ENCODE results near the gene FAM180A. TPM values are rescaled to one million over a fixed set of nuclear protein-coding genes. Genes with fewer than 3 reads are reported as not detected.

Gene FAM180A
- polyA plus RNA-seq, 4 donors = 1.3 TPM; not detected in 3

GRCh38 chr7:135716677-135717238 lies 31.9 kb downstream of the FAM180A start:
- H3K9me3 ChIP-seq (ENCODE audit: control insufficient read depth in 2 of 2, insufficient read depth in 1 of 2, low read depth in 1 of 2, low read length in 1 of 2) = no peaks in the 10 kb centered on the region
- H3K4me3 ChIP-seq (ENCODE audit: low read depth in 1 of 3, low read length in 3 of 3) = no peak overlapping the region
- H3K27ac ChIP-seq (ENCODE audit: low read depth in 1 of 3, low read length in 2 of 3) = no peak overlapping the region
- H3K36me3 ChIP-seq (ENCODE audit: control insufficient read depth in 3 of 3, insufficient read depth in 2 of 3, low read depth in 1 of 3, low read length in 3 of 3) = no peaks in the 10 kb centered on the region
- WGBS, 3 donors = 63 to 69% (median 67%) methylated on average over 9 of the region's 9 CpGs
- FAIRE-seq (no peak), DNase-seq (no peak)
- peaks cover 0 to 12% (median 0%) of the 10 kb centered on the region in 3 donors for H3K27me3 ChIP-seq (ENCODE audit: control insufficient read depth in 3 of 3, insufficient read depth in 3 of 3, low read length in 3 of 3)
- no peaks in the 10 kb centered on the region for H3K4me1 ChIP-seq (ENCODE audit: control insufficient read depth in 3 of 3, insufficient read depth in 2 of 3, low read depth in 1 of 3, low read length in 2 of 3)

DNA sequence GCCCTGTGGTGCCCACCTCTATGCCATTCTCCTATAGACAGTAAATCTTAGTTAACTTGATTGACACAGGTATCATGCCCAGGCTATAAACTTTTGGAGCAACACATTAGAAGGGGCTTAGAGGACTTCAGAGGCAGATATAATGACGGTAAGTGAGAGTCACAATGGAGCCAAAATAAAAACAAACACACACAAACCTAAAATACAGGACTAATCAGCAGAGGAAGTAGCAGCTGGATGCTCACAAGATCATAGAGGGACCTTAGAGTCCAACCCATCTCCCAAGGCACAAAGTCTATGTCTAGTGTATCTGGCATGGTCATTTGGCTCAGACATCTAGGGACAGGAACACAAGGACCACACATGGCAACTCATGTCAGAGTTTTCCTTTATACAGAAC lies 32.9 kb downstream of the FAM180A start:
- H3K9me3 ChIP-seq (ENCODE audit: control insufficient read depth in 2 of 2, insufficient read depth in 1 of 2, low read depth in 1 of 2, low read length in 1 of 2) = no peaks in the 10 kb centered on the region
- no peaks in the 10 kb centered on the region for H3K4me1 ChIP-seq (ENCODE audit: control insufficient read depth in 3 of 3, insufficient read depth in 2 of 3, low read depth in 1 of 3, low read length in 2 of 3)
- H3K4me3 ChIP-seq (ENCODE audit: low read depth in 1 of 3, low read length in 3 of 3) = no peak overlapping the region
- FAIRE-seq (no peak), DNase-seq (no peak)
- peaks cover 0 to 12% (median 0%) of the 10 kb centered on the region in 3 donors for H3K27me3 ChIP-seq (ENCODE audit: control insufficient read depth in 3 of 3, insufficient read depth in 3 of 3, low read length in 3 of 3)
- 60 to 86% (median 80%) methylated on average over 1 of the region's 1 CpG for WGBS, 3 donors
- no peak overlapping the region for H3K27ac ChIP-seq (ENCODE audit: low read depth in 1 of 3, low read length in 2 of 3)
- H3K36me3 ChIP-seq (ENCODE audit: control insufficient read depth in 3 of 3, insufficient read depth in 2 of 3, low read depth in 1 of 3, low read length in 3 of 3) = no peaks in the 10 kb centered on the region

GRCh38 chr7:135715055-135715522 lies 33.5 kb downstream of the FAM180A start:
- no peaks in the 10 kb centered on the region for H3K4me1 ChIP-seq (ENCODE audit: control insufficient read depth in 3 of 3, insufficient read depth in 2 of 3, low read depth in 1 of 3, low read length in 2 of 3)
- H3K4me3 ChIP-seq (ENCODE audit: low read depth in 1 of 3, low read length in 3 of 3) = no peak overlapping the region
- no peak for FAIRE-seq
- H3K27me3 ChIP-seq (ENCODE audit: control insufficient read depth in 3 of 3, insufficient read depth in 3 of 3, low read length in 3 of 3) = peaks cover 0 to 12% (median 0%) of the 10 kb centered on the region in 3 donors
- H3K9me3 ChIP-seq (ENCODE audit: control insufficient read depth in 2 of 2, insufficient read depth in 1 of 2, low read depth in 1 of 2, low read length in 1 of 2) = no peaks in the 10 kb centered on the region
- WGBS, 3 donors = 92 to 95% (median 93%) methylated on average over 5 of the region's 5 CpGs
- H3K36me3 ChIP-seq (ENCODE audit: control insufficient read depth in 3 of 3, insufficient read depth in 2 of 3, low read depth in 1 of 3, low read length in 3 of 3) = no peaks in the 10 kb centered on the region
- DNase-seq = no peak
- no peak overlapping the region for H3K27ac ChIP-seq (ENCODE audit: low read depth in 1 of 3, low read length in 2 of 3)

DNA sequence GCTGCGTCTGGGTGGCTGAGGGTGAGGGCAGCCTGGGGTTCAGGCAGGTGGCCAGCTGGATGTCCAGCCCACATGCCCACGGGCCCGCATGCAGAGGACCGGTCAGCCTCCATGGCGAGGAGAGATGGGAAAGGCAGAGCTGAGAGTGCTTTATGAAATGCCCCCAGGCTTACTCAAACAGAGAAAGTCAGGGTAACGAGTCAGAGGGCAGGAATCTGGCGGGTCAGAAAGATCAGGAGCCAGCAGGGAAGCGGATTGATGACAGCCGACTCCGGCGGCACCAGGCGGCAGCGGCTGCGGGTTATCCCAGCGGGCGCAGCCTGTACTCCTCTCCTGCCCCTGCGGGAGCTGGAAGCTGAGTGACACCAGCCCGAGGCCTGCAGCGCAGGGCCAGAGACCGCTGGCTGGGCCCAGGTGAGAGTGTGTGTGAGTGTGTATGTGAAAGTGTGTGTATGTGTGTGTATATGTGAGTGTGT lies 34.0 kb downstream of the FAM180A start:
- 82 to 86% (median 82%) methylated on average over 20 of the region's 20 CpGs for WGBS, 3 donors
- FAIRE-seq (no peak), DNase-seq (no peak)
- no peaks in the 10 kb centered on the region for H3K4me1 ChIP-seq (ENCODE audit: control insufficient read depth in 3 of 3, insufficient read depth in 2 of 3, low read depth in 1 of 3, low read length in 2 of 3)
- no peak overlapping the region for H3K27ac ChIP-seq (ENCODE audit: low read depth in 1 of 3, low read length in 2 of 3)
- H3K36me3 ChIP-seq (ENCODE audit: control insufficient read depth in 3 of 3, insufficient read depth in 2 of 3, low read depth in 1 of 3, low read length in 3 of 3) = no peaks in the 10 kb centered on the region
- H3K27me3 ChIP-seq (ENCODE audit: control insufficient read depth in 3 of 3, insufficient read depth in 3 of 3, low read length in 3 of 3) = peaks cover 0 to 12% (median 0%) of the 10 kb centered on the region in 3 donors
- H3K4me3 ChIP-seq (ENCODE audit: low read depth in 1 of 3, low read length in 3 of 3) = no peak overlapping the region
- no peaks in the 10 kb centered on the region for H3K9me3 ChIP-seq (ENCODE audit: control insufficient read depth in 2 of 2, insufficient read depth in 1 of 2, low read depth in 1 of 2, low read length in 1 of 2)

DNA sequence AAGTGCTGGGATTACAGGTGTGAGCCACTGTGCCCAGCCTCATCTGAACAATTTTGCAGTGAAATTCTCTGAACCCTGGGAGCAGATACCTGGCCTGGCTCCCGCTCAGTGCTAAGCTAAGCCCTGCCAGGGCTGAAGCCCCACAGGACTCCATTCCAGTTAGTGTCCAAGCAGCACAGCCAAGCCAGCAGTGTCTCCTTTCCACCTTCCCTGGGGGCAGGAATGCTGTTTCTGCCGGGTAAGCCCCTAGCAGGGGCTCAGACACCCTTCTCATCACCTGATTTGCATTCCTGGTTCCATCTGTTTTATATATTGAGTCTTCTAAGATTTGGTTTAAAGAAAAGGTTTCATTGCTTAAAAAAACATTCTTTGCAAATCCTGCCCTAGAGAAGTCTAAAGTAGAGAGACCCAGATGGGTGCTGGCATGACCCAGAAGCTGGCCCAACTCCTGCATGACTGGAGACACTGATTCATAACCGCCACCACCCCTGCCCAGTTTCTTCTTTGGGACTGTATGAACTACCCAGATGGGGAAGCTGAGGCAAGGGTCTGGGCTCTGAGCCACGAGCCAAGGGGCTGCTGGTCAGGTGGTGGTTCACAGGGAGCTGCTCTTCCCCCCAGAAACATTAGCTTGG lies 34.7 kb downstream of the FAM180A start:
- FAIRE-seq (no peak), DNase-seq (no peak)
- H3K4me1 ChIP-seq (ENCODE audit: control insufficient read depth in 3 of 3, insufficient read depth in 2 of 3, low read depth in 1 of 3, low read length in 2 of 3) = no peaks in the 10 kb centered on the region
- no peaks in the 10 kb centered on the region for H3K9me3 ChIP-seq (ENCODE audit: control insufficient read depth in 2 of 2, insufficient read depth in 1 of 2, low read depth in 1 of 2, low read length in 1 of 2)
- H3K36me3 ChIP-seq (ENCODE audit: control insufficient read depth in 3 of 3, insufficient read depth in 2 of 3, low read depth in 1 of 3, low read length in 3 of 3) = no peaks in the 10 kb centered on the region
- no peak overlapping the region for H3K27ac ChIP-seq (ENCODE audit: low read depth in 1 of 3, low read length in 2 of 3)
- WGBS, 3 donors = 66 to 78% (median 70%) methylated on average over 4 of the region's 4 CpGs
- peaks cover 0 to 10% (median 0%) of the 10 kb centered on the region in 3 donors for H3K27me3 ChIP-seq (ENCODE audit: control insufficient read depth in 3 of 3, insufficient read depth in 3 of 3, low read length in 3 of 3)
- no peak overlapping the region for H3K4me3 ChIP-seq (ENCODE audit: low read depth in 1 of 3, low read length in 3 of 3)

GRCh38 chr7:135712796-135713195 lies 35.8 kb downstream of the FAM180A start:
- DNase-seq (no peak), FAIRE-seq (no peak)
- H3K36me3 ChIP-seq (ENCODE audit: control insufficient read depth in 3 of 3, insufficient read depth in 2 of 3, low read depth in 1 of 3, low read length in 3 of 3) = no peaks in the 10 kb centered on the region
- H3K4me1 ChIP-seq (ENCODE audit: control insufficient read depth in 3 of 3, insufficient read depth in 2 of 3, low read depth in 1 of 3, low read length in 2 of 3) = no peaks in the 10 kb centered on the region
- WGBS, 3 donors = 56 to 77% (median 73%) methylated on average over 7 of the region's 7 CpGs
- H3K4me3 ChIP-seq (ENCODE audit: low read depth in 1 of 3, low read length in 3 of 3) = no peak overlapping the region
- peaks cover 0 to 8% (median 0%) of the 10 kb centered on the region in 3 donors for H3K27me3 ChIP-seq (ENCODE audit: control insufficient read depth in 3 of 3, insufficient read depth in 3 of 3, low read length in 3 of 3)
- H3K9me3 ChIP-seq (ENCODE audit: control insufficient read depth in 2 of 2, insufficient read depth in 1 of 2, low read depth in 1 of 2, low read length in 1 of 2) = no peaks in the 10 kb centered on the region
- no peak overlapping the region for H3K27ac ChIP-seq (ENCODE audit: low read depth in 1 of 3, low read length in 2 of 3)

- no peaks in the 10 kb centered on the region for H3K4me1 ChIP-seq (ENCODE audit: control insufficient read depth in 3 of 3, insufficient read depth in 2 of 3, low read depth in 1 of 3, low read length in 2 of 3)
- no peaks in the 10 kb centered on the region for H3K9me3 ChIP-seq (ENCODE audit: control insufficient read depth in 2 of 2, insufficient read depth in 1 of 2, low read depth in 1 of 2, low read length in 1 of 2)
- 60 to 77% (median 68%) methylated on average over 4 of the region's 4 CpGs for WGBS, 3 donors
- H3K4me3 ChIP-seq (ENCODE audit: low read depth in 1 of 3, low read length in 3 of 3) = no peak overlapping the region
- peaks cover 0 to 8% (median 0%) of the 10 kb centered on the region in 3 donors for H3K27me3 ChIP-seq (ENCODE audit: control insufficient read depth in 3 of 3, insufficient read depth in 3 of 3, low read length in 3 of 3)
- no peak overlapping the region for H3K27ac ChIP-seq (ENCODE audit: low read depth in 1 of 3, low read length in 2 of 3)
- FAIRE-seq = no peak
- no peak for DNase-seq
- no peaks in the 10 kb centered on the region for H3K36me3 ChIP-seq (ENCODE audit: control insufficient read depth in 3 of 3, insufficient read depth in 2 of 3, low read depth in 1 of 3, low read length in 3 of 3)
These were observed 36.3 kb downstream of the FAM180A start for GRCh38 chr7:135712182-135712782.

DNA sequence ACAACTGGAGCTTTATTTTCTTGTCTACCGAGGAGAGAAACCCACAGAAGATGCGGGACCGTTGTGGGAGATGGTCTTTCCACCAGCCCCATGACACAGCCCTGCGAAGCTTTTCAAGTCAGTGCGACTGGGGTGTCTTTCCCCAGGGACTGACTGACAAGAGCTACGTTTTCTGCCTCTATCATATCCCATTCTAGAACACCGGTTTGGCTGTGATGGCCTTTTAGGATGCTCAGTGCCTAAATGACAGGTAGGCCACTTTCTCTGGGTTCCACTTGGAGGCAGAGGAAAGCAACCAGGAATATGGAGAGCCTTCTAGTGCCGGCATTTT lies 37.5 kb downstream of the FAM180A start:
- DNase-seq = no peak
- Histone ChIP-seq H3K9me3 (ENCODE audit: control insufficient read depth in 2 of 2, insufficient read depth in 1 of 2, low read depth in 1 of 2, low read length in 1 of 2) (no peaks in the 10 kb centered on the region), H3K27ac (ENCODE audit: low read depth in 1 of 3, low read length in 2 of 3) (no peak overlapping the region), H3K4me3 (ENCODE audit: low read depth in 1 of 3, low read length in 3 of 3) (no peak overlapping the region), H3K27me3 (ENCODE audit: control insufficient read depth in 3 of 3, insufficient read depth in 3 of 3, low read length in 3 of 3) (peaks cover 0 to 8% (median 0%) of the 10 kb centered on the region in 3 donors), H3K36me3 (ENCODE audit: control insufficient read depth in 3 of 3, insufficient read depth in 2 of 3, low read depth in 1 of 3, low read length in 3 of 3) (peaks cover 0 to 2% (median 0%) of the 10 kb centered on the region in 3 donors), H3K4me1 (ENCODE audit: control insufficient read depth in 3 of 3, insufficient read depth in 2 of 3, low read depth in 1 of 3, low read length in 2 of 3) (no peaks in the 10 kb centered on the region)
- 58 to 59% (median 59%) methylated on average over 8 of the region's 8 CpGs for WGBS, 3 donors
- no peak for FAIRE-seq

Data from small intestine (tissue), 7 donors.